GM19463 (cell line): ENCODE results near the gene EFCAB11.

ENCODE experiments used
- ATAC-seq: cut with Tn5 transposase; IDR thresholded peaks from one replicate; pipeline ENCODE4 v1.9.1; 2021; ENCODE audit warnings: mild to moderate bottlenecking, moderate library complexity; ENCODE audit not compliant: unreplicated experiment

Gene EFCAB11

GRCh38 chr14:89779707-89780106, 174.8 kb downstream of the EFCAB11 start:
- ATAC-seq: no peak

- ATAC-seq: no peak
These were observed 178.6 kb downstream of the EFCAB11 start for GRCh38 chr14:89775946-89776345.

GRCh38 chr14:89775151-89775550, 179.4 kb downstream of the EFCAB11 start:
- no peak for ATAC-seq

- peak; percentile 82 for ATAC-seq
These were observed 180.8 kb downstream of the EFCAB11 start for GRCh38 chr14:89773644-89774316.

- ATAC-seq: peak; percentile 35
These were observed 181.4 kb downstream of the EFCAB11 start for GRCh38 chr14:89773151-89773550.

- ATAC-seq: no peak
These were observed 183.3 kb downstream of the EFCAB11 start for GRCh38 chr14:89771251-89771650.

- peak; percentile 78 for ATAC-seq
These were observed 186.7 kb downstream of the EFCAB11 start for GRCh38 chr14:89767861-89768268.

- ATAC-seq: no peak
These were observed 187.4 kb downstream of the EFCAB11 start for GRCh38 chr14:89767131-89767530.

- no peak for ATAC-seq
These were observed 189.2 kb downstream of the EFCAB11 start for GRCh38 chr14:89765346-89765745.

GRCh38 chr14:89760086-89760485, 194.4 kb downstream of the EFCAB11 start:
- ATAC-seq: no peak

- no peak for ATAC-seq
These were observed 197.1 kb downstream of the EFCAB11 start for GRCh38 chr14:89757313-89757939.

- ATAC-seq: no peak
These were observed 198.7 kb downstream of the EFCAB11 start for GRCh38 chr14:89755816-89756215.

GRCh38 chr14:89753828-89754412, 200.6 kb downstream of the EFCAB11 start:
- no peak for ATAC-seq

GRCh38 chr14:89750908-89751392, 203.6 kb downstream of the EFCAB11 start:
- ATAC-seq: no peak

- ATAC-seq: no peak
These were observed 204.2 kb downstream of the EFCAB11 start for GRCh38 chr14:89750281-89750755.

- ATAC-seq: no peak
These were observed 206.5 kb downstream of the EFCAB11 start for GRCh38 chr14:89748004-89748403.

- no peak for ATAC-seq
These were observed 207.4 kb downstream of the EFCAB11 start for GRCh38 chr14:89747126-89747525.

GRCh38 chr14:89746654-89747053, 207.9 kb downstream of the EFCAB11 start:
- ATAC-seq: no peak

- ATAC-seq: no peak
These were observed 208.4 kb downstream of the EFCAB11 start for GRCh38 chr14:89746135-89746534.
